Upper lobe of left lung (tissue), 4 donors: Measurements from ENCODE around the gene WFIKKN2.

Source experiments
- EP300 ChIP-seq, 4 donors: sonication (generic); formaldehyde crosslinking; IDR thresholded peaks; one replicate each; pipeline ENCODE4 v1.5.1; 2017; ENCODE audit warnings: antibody characterized with exemption in 4 of 4, control low read depth in 2 of 4
- POLR2A ChIP-seq, 4 donors: fragments of 450-650 bp; IDR thresholded peaks; one replicate each; pipeline ENCODE4 v1.5.1; 2016 to 2017; ENCODE audit warnings: antibody characterized with exemption in 4 of 4, mild to moderate bottlenecking in 2 of 4
- TF ChIP-seq, protein P1 (sequence below), 6 experiments: fragments of 450-650 bp in 4 of 6; fragments of 200-600 bp in 2 of 6; sonication (generic) in 2 of 6; IDR thresholded peaks; one replicate each; pipeline ENCODE4 v1.5.1; 2016 to 2019; ENCODE audit warnings: antibody characterized with exemption in 6 of 6

GRCh38 chr17:50792132-50792531 lies 43.3 kb upstream of the WFIKKN2 start:
- TF ChIP-seq EP300 (IDR thresholded peaks at IDR 0.05) (no peak), POLR2A (IDR thresholded peaks at IDR 0.05) (no peak)
- TF ChIP-seq, protein P1, sequence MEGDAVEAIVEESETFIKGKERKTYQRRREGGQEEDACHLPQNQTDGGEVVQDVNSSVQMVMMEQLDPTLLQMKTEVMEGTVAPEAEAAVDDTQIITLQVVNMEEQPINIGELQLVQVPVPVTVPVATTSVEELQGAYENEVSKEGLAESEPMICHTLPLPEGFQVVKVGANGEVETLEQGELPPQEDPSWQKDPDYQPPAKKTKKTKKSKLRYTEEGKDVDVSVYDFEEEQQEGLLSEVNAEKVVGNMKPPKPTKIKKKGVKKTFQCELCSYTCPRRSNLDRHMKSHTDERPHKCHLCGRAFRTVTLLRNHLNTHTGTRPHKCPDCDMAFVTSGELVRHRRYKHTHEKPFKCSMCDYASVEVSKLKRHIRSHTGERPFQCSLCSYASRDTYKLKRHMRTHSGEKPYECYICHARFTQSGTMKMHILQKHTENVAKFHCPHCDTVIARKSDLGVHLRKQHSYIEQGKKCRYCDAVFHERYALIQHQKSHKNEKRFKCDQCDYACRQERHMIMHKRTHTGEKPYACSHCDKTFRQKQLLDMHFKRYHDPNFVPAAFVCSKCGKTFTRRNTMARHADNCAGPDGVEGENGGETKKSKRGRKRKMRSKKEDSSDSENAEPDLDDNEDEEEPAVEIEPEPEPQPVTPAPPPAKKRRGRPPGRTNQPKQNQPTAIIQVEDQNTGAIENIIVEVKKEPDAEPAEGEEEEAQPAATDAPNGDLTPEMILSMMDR (IDR thresholded peaks at IDR 0.05): no peak
